ENCODE data around the gene CEP120.
"Not testable (repeated sequence)": the region's sequence is repeated elsewhere in the genome, so short reads cannot be mapped to it uniquely, and the experiment has no call there.

CEP120 gene

GRCh38 chr5:123387313-123387712 lies 35.9 kb downstream of the CEP120 start:
- no peak for DNase-seq (ENCODE audit: low spot score)

- DNase-seq (ENCODE audit: low spot score), result no peak
Measured at GRCh38 chr5:123382252-123382651, 41.0 kb downstream of the CEP120 start.

- peak; percentile 22 for DNase-seq (ENCODE audit: low spot score)
Measured at GRCh38 chr5:123371575-123372179, 51.5 kb downstream of the CEP120 start.

DNA sequence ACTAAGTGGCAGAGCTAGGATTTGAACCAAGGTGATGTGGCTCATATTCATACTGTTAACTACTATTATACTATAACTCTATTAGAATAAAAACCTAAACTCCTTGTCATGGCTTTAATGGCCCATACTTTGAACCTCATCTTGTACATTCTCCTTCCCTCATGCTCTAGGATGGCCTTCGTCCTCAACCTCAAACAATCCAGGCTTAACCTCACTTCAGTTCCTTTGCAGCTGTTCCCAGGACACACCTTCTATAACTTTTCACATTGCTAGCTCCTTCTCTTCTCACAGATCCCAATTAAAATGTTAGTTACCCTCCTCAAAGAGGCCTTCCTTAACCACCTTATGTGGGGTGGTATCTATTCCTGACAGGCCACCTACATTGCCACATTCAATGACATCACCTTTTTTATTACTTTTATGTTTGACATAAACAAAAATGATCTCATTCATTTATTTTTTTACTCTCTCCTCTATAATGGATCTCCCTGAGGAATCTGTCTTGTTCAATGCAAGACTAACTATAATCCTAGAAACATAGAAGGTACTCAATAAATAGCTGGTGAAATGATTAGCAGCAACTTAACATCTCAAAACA lies 53.7 kb downstream of the CEP120 start:
- no peak for DNase-seq (ENCODE audit: low spot score)

DNA sequence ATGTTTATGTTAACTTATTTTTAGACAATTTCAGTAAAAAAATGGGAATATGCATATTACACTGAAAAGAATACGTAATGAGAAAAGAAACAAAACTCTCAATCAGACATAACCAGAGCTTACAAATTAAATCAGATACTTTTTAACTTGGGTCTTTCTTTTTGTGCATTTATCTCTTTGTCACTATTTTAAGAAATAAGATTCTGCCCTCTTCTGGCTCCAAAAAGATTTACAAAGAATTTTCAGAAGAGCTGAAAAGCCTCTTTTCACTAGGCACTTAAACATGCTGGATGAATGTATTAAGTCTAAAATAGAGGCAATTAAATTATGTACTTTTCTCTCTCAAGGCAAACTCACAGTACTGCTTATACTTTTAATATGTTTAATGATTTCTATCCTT lies 55.5 kb downstream of the CEP120 start:
- peak; percentile 49 for DNase-seq (ENCODE audit: low spot score)

- no peak for DNase-seq (ENCODE audit: low spot score)
Measured at GRCh38 chr5:123365156-123365555, 58.0 kb downstream of the CEP120 start.

DNA sequence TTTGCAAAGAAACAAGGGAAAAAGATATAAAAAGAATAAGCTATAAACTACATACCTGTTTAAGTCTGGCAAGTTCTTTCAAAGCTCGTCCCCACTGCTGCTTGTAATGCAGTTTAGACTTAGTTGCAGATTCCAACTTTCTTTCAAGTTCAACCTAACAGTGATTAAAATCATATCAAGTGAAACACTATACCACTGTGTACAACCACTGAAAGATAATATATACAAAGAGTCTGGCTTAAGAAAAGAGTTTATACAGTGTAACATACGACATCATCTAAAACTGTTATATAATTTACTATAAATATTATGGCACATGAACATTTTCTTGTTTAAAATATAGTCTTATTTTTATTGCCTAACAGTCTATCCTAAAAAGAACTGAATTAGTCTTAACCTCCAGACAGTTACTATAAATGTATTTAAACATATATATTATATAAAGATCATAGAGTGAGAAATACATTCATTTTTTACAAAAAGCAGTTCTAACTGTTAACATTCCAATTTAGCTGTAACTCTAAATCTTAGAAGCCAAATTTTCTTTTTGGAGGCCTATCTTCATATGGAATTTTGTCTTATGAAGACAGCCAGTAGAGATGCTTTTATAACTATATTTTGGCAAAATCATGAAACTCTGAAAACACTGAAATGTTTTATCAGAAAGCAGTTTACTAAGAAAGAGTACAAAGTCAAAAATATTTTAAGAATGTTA lies 58.6 kb downstream of the CEP120 start:
- DNase-seq (ENCODE audit: low spot score), result no peak

DNA sequence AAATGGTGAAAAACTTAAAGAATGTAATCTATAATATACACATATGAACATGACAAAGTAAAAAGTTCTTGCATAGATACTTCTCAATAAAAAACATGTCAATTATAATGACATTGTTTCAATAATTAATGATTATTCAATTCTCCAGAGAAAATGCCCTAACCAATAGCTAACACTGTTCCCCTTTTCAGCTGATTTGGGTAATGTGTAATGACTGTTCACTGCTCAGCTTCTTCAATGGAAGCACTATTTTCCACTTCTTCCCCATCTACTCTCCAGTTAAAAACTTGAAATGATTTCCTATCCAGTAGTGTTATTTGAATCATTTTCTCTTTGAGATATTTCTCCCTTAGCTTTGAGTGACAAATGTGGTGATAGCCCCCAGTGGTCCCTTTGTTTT lies 62.3 kb downstream of the CEP120 start:
- no peak for DNase-seq (ENCODE audit: low spot score)

GRCh38 chr5:123360201-123360571 lies 63.0 kb downstream of the CEP120 start:
- no peak for DNase-seq (ENCODE audit: low spot score)

DNA sequence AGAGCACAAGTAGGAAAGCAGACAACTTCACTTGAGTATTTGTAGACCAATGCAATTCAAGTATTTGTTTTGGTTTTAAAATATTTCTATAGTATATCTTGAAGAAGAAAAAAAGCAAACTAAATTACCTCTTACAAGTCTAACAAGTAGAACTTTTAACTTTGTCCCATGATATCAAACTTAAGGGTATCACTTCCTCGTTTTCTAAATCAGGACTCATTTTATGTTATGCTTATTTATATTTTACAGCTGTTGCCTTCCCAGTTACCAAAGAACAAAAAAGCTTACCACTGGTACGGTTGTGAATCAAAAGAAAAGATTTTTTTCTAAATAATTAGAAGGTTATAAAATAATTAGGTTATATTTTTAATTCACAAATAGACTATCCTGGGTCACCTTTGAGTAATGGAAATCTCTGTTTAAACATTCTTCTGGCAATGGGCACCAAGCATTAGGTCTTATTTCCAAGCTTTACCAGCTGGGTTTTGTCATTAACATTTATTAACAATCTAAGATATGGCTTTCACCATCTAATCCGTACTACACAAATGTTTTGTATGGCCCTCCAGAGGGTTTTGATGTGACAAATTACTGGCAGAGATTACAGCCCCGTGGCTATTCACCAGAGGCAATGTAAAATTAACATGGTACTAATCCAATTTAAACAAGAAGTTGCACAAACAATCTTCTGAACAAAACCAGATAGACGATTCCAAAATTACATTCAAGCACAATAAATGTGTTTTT lies 63.6 kb downstream of the CEP120 start:
- DNase-seq (ENCODE audit: low spot score), result peak; percentile 20

GRCh38 chr5:123358751-123359150 lies 64.5 kb downstream of the CEP120 start:
- DNase-seq (ENCODE audit: low spot score), result no peak

GRCh38 chr5:123358304-123358703 lies 64.9 kb downstream of the CEP120 start:
- DNase-seq (ENCODE audit: low spot score), result no peak

GRCh38 chr5:123351820-123352219 lies 71.4 kb downstream of the CEP120 start:
- no peak for DNase-seq (ENCODE audit: low spot score)

GRCh38 chr5:123351240-123351639 lies 72.0 kb downstream of the CEP120 start:
- no peak for DNase-seq (ENCODE audit: low spot score)

- no peak for DNase-seq (ENCODE audit: low spot score)
Measured at GRCh38 chr5:123350742-123351141, 72.5 kb downstream of the CEP120 start.

DNA sequence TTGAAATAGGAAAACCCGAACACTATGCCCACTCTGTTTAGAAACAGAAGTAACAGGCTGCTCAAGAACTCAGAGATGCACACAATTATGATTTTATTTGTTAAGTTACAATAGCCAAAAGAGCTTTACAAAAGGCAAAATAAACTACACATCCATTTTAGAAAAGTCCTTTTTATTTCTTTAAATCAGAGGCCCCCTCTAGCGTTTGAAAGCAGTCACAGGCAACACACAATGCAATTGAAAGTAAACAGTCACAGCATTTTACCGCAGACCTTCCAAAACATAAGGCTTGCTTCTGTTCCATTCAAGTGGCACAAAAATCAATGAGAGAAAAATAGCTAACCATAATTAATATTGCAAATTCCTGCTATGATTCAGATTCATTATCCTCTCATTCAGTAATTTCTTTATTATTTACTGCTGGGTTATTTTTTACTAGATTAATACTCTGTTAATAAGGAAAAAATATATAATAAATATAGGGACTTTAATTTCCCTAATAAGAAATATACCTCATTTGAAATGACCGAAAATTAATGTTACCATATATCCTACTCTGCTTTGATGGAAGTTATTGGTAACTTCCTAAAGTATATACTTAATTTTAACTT lies 78.3 kb downstream of the CEP120 start:
- DNase-seq (ENCODE audit: low spot score), result peak; percentile 24

DNA sequence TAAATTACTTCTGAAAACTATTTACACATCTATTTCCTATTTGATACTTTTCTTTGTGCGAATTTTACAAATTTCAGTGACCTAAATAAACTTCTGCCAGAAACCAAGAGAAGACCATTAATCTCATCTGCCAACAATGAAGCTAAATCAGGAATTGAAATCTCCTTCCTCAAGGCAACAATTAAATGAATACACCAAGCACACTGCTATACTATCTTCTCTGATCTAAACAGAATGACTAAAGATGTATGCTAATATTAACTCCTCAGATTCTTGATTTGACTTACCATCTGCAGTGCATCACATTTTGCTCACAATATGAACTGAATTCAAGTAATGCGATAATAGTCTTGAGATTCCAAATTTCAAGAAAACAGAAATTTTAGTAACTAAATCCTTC lies 82.3 kb downstream of the CEP120 start:
- no peak for DNase-seq (ENCODE audit: low spot score)

GRCh38 chr5:123308377-123308776 lies 114.8 kb downstream of the CEP120 start:
- DNase-seq (ENCODE audit: low spot score), result not testable (repeated sequence)

- no peak for DNase-seq (ENCODE audit: low spot score)
Measured at GRCh38 chr5:123305751-123306150, 117.5 kb downstream of the CEP120 start.

GRCh38 chr5:123304777-123305316 lies 118.4 kb downstream of the CEP120 start:
- no peak for DNase-seq (ENCODE audit: low spot score)

DNA sequence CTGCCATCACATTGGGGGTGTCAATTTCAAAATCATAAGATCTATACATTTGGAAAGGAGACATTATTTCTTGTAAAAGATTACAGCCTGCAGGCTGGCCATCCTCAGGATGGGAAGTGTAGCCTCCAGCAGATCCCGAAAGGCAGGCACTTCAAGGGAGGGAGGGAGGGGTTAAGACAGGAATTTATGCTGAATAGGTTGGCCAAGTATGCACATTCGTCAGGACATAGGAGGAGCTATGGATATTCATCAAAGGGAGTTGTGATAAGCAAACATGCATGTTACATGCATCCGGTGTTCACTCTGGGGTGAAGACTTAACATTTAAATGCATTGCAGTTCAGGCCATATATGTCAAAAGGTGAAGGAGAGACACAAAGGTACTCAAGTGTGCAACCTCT lies 119.4 kb downstream of the CEP120 start:
- no peak for DNase-seq (ENCODE audit: low spot score)

DNA sequence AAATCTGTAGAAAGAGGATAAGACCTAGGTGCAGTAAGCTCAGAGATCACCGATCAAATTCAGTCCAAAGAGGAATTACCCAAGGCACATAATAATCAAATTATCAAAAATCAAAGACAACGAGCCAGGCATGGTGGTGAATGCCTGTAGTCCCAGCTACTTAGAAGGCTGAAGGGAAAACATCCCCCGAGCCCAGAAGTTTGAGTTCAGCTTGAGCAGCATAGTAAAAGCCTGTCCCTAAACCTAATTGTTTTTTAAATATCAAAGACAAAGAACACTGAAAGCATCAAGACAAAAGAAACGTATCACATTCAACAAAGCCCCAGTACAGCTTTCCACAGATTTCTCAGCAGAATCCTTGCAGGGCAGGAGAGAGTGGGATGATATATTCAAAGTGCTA lies 122.9 kb downstream of the CEP120 start:
- DNase-seq (ENCODE audit: low spot score), result no peak
